DOHH2 (cell line): ENCODE data around the gene CD40.
A peak's percentile ranks its signal among the peaks of the same experiment; 100 is the strongest.

ENCODE experiments used
- H3F3A ChIP-seq: fragments of 200-600 bp; sonication (generic), shearing (Covaris generic); 2 replicates; pipeline ENCODE4 v1.6.0; 2016; ENCODE audit warnings: antibody characterized with exemption, mild to moderate bottlenecking; ENCODE audit not compliant: control insufficient read depth, insufficient read depth
- H3K27ac ChIP-seq: fragments of 200-600 bp; sonication (generic); 2 replicates; pipeline ENCODE4 v1.5.1; 2014; ENCODE audit warnings: low read depth, mild to moderate bottlenecking, low read length, moderate library complexity
- H3K27me3 ChIP-seq: fragments of 200-600 bp; sonication (generic); 2 replicates; pipeline ENCODE4 v1.6.1; 2014; ENCODE audit warnings: mild to moderate bottlenecking, low read length, mixed read lengths; ENCODE audit not compliant: control insufficient read depth
- H3K36me3 ChIP-seq: fragments of 200-600 bp; sonication (generic); 2 replicates; pipeline ENCODE4 v1.6.1; 2014; ENCODE audit warnings: mild to moderate bottlenecking, low read length, moderate library complexity, mixed read lengths; ENCODE audit not compliant: control insufficient read depth
- H3K4me1 ChIP-seq: fragments of 200-600 bp; sonication (generic); 2 replicates; pipeline ENCODE4 v1.6.1; 2014; ENCODE audit warnings: mild to moderate bottlenecking, low read length, mixed read lengths; ENCODE audit not compliant: control insufficient read depth
- H3K4me2 ChIP-seq: fragments of 200-600 bp; sonication (generic); 2 replicates; pipeline ENCODE4 v1.6.0; 2014; ENCODE audit warnings: mild to moderate bottlenecking, low read length, moderate library complexity
- H3K4me3 ChIP-seq: fragments of 200-600 bp; sonication (generic); 2 replicates; pipeline ENCODE4 v1.5.1; 2014; ENCODE audit warnings: mild to moderate bottlenecking, low read length, mixed read lengths
- H3K79me2 ChIP-seq: fragments of 200-600 bp; sonication (generic); 2 replicates; pipeline ENCODE4 v1.6.1; 2014; ENCODE audit warnings: mild to moderate bottlenecking, low read length, mixed read lengths; ENCODE audit not compliant: control insufficient read depth
- H3K9me2 ChIP-seq: fragments of 200-600 bp; sonication (generic); replicated peaks from 2 replicates; pipeline ENCODE4 v1.6.1; 2014; ENCODE audit warnings: mild to moderate bottlenecking, low read length, mixed read lengths; ENCODE audit not compliant: control insufficient read depth
- H3K9me3 ChIP-seq: fragments of 200-600 bp; sonication (generic); 2 replicates; pipeline ENCODE4 v1.6.1; 2014; ENCODE audit warnings: antibody characterized with exemption, low read length, mixed read lengths; ENCODE audit not compliant: control insufficient read depth, insufficient read depth
- H4K20me1 ChIP-seq: fragments of 200-600 bp; sonication (generic); 2 replicates; pipeline ENCODE4 v1.6.0; 2014; ENCODE audit warnings: low read depth, mild to moderate bottlenecking, antibody characterized with exemption, low read length, moderate library complexity; ENCODE audit not compliant: control insufficient read depth, insufficient read depth
- EZH2phosphoT487 ChIP-seq: fragments of 200-600 bp; sonication (generic); IDR thresholded peaks from 2 replicates; pipeline ENCODE4 v1.6.1; 2017; ENCODE audit warnings: borderline replicate concordance, mild to moderate bottlenecking, antibody characterized with exemption, low read length, moderate library complexity, mixed read lengths
- TF ChIP-seq, protein P1 (sequence below): fragments of 200-600 bp; sonication (generic); IDR thresholded peaks from one replicate; pipeline ENCODE4 v1.5.1; 2014; ENCODE audit warnings: antibody characterized with exemption, mild to moderate bottlenecking, low read depth, low read length; ENCODE audit not compliant: poor library complexity, severe bottlenecking

CD40 gene

DNA sequence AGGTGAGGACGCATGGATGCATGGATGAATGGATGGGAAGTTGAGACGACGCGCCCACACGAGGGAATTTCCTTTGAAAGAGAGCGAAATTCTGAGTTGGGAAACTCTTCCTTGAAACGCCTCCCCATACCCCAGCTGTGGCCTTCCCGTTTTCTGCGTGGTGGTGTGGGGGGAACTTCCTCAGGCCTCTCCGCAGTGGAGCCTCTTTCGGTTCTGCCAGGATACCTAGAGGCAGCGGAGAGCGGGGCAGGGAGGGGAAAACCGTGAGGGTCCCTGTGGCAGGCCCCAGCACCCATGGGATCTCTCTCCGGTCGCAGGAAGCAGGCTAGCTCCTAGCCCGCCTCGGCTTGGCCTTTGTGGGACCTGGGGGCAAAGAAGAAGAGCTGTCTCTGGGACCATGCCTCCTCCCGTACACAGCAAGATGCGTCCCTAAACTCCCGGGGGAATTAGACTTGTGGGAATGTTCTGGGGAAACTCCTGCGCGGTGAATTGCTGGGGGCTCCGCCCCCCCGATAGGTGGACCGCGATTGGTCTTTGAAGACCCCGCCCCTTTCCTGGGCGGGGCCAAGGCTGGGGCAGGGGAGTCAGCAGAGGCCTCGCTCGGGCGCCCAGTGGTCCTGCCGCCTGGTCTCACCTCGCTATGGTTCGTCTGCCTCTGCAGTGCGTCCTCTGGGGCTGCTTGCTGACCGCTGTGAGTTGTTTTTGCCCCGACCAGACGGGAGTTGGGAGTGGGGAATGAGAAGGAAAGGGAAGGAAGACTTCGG is at the start of gene CD40:
Gene CD40, plus strand, starts transcription at position 611 of the 764 bp plus-strand sequence. Its CDS starts 30 bp downstream, at position 641.
- Histone ChIP-seq H3K79me2 (peaks cover 25% of the 10 kb centered on the region), H3K4me1 (peaks cover 37% of the 10 kb centered on the region), H3F3A (no peaks in the 10 kb centered on the region), H3K4me3 (peak within 1 kb of the TSS; percentile 82), H3K27me3 (peaks cover 20% of the 10 kb centered on the region), H3K9me3 (no peaks in the 10 kb centered on the region), H3K4me2 (peak within 1 kb of the TSS; percentile 96), H3K36me3 (peaks cover 18% of the 10 kb centered on the region), H3K27ac (peak within 1 kb of the TSS; percentile 78), H4K20me1 (peaks cover 4% of the 10 kb centered on the region; the same call in 1 of the 2 replicates), H3K9me2 (no peaks in the 10 kb centered on the region)
- no peak for TF ChIP-seq EZH2phosphoT487
- TF ChIP-seq, protein P1, sequence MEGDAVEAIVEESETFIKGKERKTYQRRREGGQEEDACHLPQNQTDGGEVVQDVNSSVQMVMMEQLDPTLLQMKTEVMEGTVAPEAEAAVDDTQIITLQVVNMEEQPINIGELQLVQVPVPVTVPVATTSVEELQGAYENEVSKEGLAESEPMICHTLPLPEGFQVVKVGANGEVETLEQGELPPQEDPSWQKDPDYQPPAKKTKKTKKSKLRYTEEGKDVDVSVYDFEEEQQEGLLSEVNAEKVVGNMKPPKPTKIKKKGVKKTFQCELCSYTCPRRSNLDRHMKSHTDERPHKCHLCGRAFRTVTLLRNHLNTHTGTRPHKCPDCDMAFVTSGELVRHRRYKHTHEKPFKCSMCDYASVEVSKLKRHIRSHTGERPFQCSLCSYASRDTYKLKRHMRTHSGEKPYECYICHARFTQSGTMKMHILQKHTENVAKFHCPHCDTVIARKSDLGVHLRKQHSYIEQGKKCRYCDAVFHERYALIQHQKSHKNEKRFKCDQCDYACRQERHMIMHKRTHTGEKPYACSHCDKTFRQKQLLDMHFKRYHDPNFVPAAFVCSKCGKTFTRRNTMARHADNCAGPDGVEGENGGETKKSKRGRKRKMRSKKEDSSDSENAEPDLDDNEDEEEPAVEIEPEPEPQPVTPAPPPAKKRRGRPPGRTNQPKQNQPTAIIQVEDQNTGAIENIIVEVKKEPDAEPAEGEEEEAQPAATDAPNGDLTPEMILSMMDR = no peak

DNA sequence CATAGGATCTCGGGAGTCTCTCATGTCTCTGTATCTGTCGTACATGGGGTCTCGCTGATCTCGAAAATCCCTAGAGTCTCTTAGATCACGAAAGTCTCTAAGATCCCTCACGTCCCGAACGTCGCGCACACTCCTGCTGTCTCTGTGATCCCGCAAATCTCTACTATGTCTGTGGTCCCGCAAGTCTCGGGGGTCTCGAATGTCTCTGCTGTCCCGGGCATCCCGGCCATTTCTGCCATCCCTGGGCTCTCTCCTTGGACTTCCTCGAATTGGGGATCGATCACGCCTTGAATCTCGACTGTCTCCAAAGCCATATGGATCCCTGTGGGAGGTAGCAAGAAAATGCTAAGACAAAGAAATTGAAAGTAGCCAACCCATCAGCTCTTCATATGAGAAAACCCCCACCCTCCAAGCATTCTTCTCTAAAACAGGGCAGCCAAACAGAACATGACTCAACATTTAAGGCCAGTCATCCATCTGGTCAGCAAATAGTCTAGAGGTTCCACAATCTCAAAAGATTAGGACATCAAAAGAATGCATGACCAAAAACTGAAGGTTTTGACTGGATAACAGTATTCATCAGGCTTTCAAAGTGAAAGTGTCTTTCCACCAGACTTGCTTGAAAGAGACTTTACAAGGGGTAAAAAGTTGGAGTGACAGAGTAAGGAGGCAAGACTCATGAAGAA is 47.8 kb upstream of the CD40 start:
- Histone ChIP-seq H3K4me1 (no peaks in the 10 kb centered on the region), H3K9me2 (no peaks in the 10 kb centered on the region), H3K9me3 (no peaks in the 10 kb centered on the region), H4K20me1 (peaks cover 4% of the 10 kb centered on the region; the same call in 1 of the 2 replicates), H3K4me2 (no peak overlapping the region), H3K27ac (no peak overlapping the region), H3K79me2 (peaks cover 12% of the 10 kb centered on the region), H3F3A (no peaks in the 10 kb centered on the region), H3K27me3 (no peaks in the 10 kb centered on the region), H3K36me3 (peaks cover 68% of the 10 kb centered on the region), H3K4me3 (no peak overlapping the region)
- TF ChIP-seq, protein P1 = no peak
- no peak for TF ChIP-seq EZH2phosphoT487

DNA sequence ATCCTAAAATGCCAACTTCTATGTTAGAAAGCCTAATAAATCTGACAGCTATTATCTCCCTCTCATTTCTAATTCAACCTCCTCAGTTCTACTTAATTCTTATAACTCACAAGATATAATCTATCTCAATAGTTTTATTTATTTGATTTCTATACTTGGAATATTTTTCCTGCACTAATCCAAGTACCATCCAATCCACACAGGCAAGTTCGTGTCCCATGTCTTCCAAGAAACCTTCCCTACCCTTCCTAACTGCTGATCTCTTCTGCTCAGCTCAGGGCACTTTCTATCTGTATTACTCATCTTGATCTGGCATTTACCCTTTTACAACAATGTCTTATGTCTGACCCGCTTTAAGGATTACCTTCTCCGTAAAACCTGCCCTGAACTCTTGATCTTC is 46.5 kb upstream of the CD40 start:
- no peaks in the 10 kb centered on the region for H3K9me2 ChIP-seq
- H3K36me3 ChIP-seq = peaks cover 67% of the 10 kb centered on the region

More for the DNA sequence above, 46.5 kb upstream of the CD40 start:
- Histone ChIP-seq H3K4me1 (no peaks in the 10 kb centered on the region), H3K4me3 (no peak overlapping the region), H3K79me2 (peaks cover 18% of the 10 kb centered on the region), H3K27me3 (no peaks in the 10 kb centered on the region), H3F3A (no peaks in the 10 kb centered on the region), H3K9me3 (no peaks in the 10 kb centered on the region), H4K20me1 (peaks cover 10% of the 10 kb centered on the region; the same call in 1 of the 2 replicates), H3K27ac (no peak overlapping the region), H3K4me2 (no peak overlapping the region)
- TF ChIP-seq, protein P1 = no peak
- no peak for TF ChIP-seq EZH2phosphoT487
